Stimulated activated CD4-positive, alpha-beta T cell treated with anti-CD3 and anti-CD28 coated beads, Interleukin-2, amount 100 ng/mL, for 24 hours (primary cell): Measurements from ENCODE around the gene ITGBL1.

Source experiments
- DNase-seq, 2 donors: peaks; one replicate each; pipeline ENCODE4 v3.0.0-alpha.2; 2020

ITGBL1 gene

DNA sequence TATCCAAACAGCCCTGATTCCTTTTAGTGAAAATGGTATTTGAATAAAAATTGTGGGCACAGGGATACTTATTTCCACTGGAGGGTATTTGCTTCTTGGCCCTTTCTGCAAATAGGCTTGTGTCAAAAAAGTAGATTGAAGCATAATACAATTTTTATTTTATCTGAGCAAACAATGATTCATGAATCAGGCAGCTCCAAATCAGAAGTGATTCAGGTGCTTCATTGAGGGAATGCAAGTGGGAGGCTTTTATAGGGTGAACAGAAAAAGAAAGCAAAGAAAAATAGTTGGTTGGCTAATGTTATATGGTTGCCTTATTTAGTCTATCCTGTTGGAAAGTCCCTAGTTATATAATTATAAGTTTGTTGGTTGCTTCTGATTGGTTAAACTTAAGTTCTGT, 117.9 kb downstream of the ITGBL1 start:
- no peak for DNase-seq

DNA sequence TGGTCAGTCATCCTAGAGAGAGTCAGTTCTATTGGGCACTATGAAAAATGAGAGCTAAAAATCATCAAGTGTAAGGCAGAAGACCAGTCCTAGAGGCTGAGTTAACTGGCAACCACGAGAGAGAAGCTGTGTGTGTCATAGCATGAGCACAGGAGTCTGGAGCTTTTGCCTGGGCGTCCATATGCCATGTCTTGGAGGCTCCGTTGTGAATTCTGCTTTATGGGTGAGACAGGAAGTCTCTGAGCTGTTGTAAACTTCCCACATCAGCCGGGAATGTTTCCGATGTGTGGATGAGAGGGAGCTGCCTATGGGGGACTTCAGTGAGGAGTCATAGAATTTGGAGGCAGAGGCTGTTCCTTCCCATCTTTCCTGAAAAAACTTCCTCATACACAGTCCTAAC, 120.0 kb downstream of the ITGBL1 start:
- DNase-seq: no peak

DNA sequence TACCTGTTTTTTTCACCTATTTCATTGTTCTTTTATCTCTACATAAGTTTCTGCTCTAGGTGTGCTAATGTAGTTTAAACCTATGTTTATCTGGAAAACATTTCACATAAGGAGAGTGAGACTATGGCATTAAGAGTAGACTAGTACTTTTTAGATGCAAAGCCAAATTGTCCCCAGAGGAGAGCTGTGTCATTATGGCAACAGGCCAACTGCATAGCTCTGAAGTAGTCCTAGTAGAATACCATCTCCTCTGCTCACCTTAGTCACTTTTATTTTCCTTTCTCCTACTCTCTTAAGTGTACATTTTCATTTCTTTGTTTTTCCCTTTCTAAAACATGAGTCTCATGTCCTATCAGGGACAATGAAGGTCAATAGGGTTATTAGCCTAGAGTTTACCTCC, 123.1 kb downstream of the ITGBL1 start:
- no peak for DNase-seq

DNA sequence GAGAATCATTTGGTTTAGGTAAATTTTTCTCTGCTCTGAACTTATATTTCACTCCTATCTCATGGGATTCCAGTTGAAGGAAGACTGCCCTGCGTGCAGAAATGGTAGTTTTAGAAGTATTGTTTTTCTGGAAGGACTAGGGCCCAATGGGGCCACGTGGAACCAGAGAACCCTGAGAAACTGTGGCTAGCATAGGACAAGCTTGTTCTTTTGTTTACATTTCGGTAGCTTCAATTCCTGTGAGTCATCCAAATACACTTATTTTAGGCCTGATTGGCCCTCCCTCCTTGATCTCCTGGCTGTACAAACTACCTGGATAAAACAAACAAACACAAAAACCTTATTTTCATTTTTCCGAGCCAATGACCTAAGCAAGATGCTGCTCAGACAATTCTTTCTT, 124.0 kb downstream of the ITGBL1 start:
- no peak for DNase-seq

DNA sequence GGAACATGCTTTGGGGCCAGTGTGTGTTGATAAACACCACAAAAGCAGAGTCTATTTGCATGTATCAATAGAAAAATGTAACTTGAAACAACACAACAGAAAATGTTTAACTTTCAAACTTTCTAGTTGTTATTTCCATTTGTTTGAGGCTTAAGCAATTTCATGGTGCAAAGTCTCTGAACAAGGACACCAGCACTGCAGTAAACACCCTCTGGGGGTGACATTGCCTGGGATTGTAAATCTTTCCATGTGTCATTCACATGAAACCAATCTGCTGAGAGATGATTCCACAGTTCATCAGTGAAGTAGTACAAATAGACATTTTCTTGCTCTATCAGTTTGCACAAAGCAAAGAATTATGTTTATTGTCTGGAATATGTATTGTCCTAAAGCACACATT, 124.5 kb downstream of the ITGBL1 start:
- no peak for DNase-seq

DNA sequence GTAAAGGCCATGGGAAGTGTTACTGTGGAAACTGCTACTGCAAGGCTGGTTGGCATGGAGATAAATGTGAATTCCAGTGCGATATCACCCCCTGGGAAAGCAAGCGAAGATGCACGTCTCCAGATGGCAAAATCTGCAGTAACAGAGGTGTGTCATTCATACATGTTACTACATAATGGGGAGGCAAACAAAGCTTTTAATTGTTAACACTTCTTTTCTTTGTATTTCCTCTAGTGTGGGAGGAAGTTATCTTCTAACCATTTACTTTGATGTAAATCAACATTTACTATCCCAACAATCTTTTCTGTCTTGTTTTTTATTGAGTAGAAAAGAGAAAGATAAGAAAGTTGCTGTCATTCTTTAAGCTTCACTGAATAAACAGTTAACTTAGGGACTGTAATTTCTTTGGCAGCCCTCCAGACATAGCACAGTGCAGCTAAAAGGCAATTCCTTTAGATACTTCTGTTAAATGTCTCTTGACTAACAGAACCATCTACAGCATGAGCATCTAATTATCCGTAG, 126.9 kb downstream of the ITGBL1 start:
- DNase-seq: no peak

DNA sequence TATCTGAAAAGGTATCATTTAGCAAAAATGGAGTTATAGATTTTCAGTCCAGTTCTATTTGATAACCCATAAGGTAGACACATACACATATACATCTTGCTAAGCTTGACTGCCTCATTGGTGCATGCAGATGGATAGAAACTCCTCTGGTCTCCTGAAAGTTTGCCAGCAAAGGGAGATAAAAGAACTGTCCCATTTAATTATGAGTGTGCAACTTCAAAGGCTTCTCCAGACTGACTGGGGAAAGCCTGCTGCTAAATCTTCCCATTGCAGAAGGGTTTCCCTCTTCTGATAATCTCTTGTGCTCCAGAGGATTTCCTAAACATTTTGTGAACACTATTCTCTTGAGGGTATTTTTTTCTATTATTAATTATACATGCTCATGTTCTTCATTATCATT, 131.9 kb downstream of the ITGBL1 start:
- DNase-seq: no peak

DNA sequence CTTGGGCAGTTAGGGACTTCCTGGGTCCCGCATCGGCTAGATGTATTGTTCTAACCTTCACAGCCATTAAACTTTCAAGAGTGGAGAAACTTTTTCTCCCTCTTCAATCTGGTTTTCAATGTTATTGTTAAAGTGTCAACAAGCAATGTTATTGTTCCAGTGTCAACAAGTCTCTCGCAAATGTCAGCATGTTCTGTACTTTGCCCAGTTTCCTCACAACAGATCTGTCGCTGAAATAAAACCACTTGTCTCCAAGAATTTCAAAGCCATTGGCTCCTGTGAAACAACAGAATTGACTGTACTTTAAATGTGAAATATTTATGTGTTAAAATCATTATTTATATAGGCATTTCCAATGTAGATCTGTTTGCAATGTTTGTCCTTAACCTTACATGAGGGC, 138.0 kb downstream of the ITGBL1 start:
- no peak for DNase-seq

DNA sequence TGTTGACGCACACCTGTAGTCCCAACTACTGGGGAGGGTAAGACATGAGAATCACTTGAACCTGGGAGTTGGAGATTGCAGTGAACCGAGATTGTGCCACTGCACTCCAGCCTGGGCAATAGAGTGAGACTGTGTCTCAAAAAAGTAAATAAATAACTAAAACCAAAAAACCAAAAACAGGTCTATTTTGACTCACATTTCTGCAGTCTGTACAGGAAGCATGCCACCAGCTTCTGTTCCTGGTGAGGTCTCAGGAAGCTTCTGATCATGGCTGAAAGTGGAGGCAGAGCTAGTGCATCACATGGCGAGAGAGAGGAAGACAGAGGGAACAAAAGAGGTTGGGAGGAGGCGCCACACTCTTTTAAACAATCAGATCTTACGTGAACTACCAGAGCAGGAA, 142.5 kb downstream of the ITGBL1 start:
- DNase-seq: no peak

DNA sequence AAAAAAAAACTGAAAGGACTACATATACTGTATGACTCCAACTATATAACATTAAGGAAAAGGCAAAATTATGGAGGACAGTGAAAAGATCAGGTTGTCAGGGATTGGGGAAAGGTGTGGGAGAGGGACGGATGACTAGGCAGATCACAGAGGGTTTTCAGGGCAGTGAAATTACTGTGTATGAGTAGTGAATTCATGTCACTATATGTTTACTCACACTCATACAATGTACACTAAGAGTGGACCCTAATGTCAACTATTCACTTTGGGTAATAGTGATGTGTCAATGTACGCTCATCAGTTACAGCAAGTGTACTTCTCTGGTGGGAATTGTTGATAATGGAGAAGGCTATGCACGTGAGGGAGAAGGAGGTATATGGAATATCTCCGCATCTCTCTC, 144.3 kb downstream of the ITGBL1 start:
- no peak for DNase-seq

DNA sequence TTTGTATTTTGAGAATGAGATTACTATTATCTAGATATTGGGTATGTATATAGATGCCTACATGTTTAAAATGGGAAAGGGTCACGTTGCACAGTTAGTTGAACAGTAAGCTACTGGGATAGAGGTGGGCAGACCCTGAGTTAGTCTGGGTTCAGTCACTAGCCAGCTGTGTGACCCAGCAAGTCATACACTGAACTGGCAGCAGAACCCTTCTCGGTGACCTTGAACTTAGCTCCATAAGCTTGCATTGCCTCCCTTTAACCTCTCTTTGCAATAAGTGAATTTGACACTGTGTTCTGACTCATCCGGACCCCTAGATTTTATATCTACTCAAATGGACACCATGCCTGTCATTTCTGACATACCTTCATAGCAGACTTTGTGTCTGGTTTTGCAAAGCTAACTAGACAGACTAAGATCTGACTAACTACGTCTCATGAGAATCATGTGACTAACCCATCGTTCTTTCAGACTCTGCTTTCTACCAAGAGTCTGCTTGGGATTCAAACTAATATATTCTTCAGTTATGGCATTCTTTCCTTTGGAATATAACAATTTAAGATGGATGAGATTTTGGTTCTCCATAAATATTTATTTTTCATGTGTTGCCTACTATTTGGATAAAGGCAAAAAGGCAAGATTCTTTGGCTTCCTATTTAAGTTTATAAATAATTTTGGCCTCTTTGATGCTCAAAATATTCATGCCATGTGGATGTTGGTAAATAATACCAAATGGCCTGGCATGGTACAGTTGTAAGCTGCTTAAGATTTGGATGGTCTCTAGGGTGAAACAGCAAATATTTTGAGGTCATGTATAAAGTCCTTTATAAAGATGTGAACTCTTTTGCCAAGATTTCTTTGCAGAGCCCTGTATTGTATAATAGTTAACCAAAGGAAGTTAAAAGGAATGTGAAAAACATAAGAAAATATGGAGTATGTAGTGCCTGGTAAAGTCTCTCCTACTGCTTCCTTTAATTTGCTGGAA, 159.3 kb downstream of the ITGBL1 start:
- no peak for DNase-seq

DNA sequence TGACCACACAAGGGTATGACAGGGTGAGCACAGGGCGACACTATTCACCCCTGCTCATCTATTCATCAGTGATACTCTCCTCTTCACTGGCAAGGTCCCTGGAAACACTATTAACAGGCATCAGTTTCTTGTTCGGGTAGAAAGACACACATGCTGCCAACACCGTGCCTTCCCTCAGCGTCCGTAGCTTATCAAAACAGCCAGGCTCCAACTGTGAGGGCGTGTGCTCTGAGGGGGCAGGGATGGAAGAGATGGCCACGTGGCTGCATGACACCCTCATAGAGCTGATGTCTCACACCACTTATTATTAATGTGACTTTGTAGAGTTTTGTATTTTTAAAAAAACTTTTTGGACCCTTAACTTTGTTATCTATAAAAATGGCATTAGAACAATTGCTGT, 160.3 kb downstream of the ITGBL1 start:
- DNase-seq: no peak

DNA sequence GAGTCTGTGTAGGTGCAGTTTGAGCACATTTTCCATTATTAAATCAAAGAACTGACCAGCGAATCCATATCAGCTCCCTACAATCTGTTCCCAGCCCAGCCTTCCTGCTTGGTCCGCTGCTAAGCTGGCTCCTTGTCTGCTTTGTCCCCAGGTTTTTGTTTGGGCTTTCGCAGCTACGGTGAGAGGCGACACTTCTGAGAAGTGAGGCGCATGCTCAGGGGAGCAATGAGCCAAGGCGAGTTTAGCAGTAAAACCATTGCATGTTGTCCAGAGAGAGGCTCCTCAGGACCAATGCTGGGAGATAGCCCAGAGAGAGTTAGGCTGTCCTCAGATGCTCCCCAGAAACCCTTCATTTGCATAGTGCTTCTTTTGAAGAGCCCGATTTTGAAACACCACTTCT, 162.0 kb downstream of the ITGBL1 start:
- no peak for DNase-seq

DNA sequence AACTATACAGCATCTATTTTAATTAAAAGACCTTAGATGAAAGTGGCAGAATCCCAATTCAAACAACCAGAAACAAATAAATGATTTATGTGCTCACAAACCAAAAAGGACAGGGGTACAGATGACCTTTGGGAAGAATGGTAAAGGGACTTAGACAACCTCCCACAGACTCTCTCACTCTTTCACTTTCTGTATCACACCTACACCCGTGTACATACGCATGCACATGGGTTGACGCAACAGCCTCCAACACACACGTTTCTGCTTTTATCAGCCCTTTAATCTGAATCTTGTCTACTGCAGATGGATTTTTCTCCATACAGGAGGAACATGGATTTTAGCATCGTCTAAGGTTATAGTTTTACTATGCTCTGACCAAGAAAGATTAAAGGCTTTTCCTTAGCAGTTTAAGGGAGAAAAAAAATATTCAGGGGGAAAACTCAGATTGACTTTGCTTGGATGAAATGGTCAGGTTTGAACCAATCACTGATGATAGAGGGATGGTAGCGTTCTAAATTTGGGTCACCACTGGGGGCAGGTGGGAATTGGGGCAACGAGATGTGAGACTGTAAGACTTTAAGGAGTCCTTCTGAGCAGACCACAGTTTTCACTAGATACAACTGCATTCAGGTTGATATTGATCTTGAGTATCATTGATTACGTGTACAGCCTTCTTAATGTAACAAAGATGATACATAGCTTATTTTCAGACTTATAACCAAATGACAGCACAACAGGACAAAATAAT, 166.1 kb downstream of the ITGBL1 start:
- DNase-seq: no peak

DNA sequence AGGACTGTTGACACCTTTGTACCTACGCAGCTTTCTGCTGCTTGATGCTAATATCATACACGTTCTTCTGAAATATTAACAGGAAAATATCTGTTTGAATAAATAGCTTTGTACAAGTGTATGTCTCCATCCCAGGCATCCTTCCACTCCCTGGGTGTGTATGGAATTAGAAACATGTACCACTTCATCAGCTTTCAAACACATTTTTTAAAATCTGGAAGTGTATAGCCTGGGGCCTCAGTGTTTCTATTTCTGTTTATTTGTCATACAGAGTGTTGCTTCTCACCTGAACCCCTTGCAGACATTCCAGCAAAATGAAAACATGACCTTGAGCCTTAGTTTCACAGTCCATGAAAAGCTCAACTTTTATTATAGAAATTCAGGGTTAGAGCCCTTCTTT, 168.6 kb downstream of the ITGBL1 start:
- no peak for DNase-seq

DNA sequence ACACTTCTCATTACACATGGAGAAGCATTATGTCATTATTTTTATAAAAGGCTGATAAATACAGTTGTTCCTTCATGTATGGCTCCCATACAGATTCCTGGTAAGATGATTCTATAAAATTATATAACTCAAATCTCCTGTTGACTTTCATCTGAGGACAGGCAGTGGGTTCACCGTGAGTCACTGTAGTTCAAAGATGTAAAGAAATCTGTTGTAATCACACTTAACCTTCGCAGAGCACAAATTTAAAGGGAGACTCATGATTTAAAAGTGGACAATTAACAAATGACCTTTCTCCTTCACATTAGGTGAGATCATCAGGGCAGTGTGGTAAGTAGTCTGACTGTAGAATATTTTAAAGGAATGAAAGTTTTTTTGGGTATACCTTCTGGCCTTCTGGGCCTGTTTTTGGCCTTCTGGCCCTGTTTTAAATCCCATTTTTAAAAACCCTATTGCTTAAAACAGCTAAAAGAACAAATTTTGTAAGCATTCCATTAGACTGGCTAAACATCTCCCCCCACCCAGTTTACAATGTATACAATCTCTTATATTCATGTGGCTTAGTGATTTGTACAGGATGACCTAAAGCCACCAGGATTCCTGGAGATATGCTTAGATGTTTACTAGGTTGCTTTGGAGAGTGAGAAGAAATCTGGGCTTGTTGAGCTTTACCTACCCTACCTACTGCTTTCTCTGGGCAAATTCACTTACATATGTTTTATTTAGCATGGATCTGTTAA, 171.2 kb downstream of the ITGBL1 start:
- DNase-seq: no peak

DNA sequence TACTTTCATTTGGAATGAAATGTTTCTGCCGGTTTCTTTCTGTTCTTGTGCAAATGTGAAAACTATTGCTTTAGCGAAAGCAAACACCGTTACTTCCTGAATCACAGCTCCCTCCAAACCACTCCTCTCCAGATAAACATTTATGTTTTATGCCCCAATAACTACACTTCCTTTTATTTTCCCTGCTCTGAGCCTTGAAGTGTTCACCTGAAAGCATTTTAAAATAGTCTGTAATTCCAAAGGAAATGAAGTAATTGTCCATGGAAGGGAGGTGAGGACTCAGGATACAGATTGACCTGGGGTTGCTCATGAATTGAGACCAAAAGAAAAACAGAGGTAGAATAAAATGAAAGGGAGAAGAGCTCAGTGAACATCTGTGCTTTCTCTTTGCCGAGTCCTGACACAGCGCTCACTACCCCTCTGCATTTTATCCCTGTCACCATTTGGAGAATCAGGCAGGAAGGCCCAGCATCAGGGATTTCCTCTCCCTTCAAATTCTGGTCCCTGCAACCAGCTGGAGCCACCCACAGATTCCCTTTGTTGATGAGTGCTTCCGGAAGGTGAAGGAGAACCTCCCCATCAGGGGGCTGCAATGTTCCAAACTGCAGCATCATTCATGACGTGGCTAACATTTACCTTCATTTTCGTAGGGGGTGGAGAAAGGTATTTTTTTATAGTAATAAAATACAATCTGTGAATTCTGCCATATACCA, 171.9 kb downstream of the ITGBL1 start:
- DNase-seq: no peak

DNA sequence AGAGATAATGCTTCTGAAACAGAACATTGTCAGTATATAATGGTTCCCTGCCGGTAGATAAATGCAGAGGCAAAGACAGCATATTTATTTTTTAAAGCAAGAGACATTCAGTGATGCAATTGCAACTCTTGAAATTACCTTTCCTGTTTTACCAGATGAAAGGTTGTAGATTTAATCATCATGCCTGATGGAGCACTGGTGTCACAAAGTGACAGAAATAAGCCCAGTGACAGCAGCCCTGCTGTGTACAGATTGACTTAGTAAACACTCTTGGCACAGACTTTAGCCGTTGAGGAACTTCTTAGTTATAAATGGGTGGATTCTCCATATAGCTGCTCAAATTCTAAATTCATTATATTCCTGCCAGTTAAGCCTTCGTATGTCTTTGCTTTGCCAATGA, 172.5 kb downstream of the ITGBL1 start:
- DNase-seq: no peak

DNA sequence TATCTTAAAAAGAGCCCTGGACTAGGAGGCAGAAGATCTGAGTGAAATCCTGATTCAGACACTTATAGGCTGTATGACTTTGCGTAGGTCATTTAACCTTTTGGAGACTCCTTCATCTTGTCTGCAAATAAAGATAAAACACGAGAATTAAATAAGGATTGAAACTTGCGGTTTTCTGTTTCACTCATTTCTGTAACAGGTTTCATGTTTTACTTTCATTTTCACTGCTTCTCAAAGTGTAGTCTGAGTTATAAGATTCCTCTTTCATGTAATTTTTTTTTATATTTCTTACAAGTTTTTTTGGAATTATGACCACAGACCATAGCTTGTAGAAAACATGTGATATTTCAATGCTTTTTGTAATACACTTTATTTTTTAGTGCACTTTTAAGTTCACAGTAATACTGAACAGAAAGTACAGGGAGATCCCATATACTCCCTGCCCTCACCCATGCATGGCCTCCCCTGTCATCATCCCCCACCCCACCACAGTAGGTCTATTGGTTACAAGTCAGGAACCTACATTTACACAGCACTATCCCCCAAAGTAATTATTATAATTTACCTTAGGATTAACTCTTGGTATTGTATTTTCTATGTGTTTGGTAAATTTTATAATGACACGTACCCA, 174.6 kb downstream of the ITGBL1 start:
- DNase-seq: peak; percentile 24 to 52

DNA sequence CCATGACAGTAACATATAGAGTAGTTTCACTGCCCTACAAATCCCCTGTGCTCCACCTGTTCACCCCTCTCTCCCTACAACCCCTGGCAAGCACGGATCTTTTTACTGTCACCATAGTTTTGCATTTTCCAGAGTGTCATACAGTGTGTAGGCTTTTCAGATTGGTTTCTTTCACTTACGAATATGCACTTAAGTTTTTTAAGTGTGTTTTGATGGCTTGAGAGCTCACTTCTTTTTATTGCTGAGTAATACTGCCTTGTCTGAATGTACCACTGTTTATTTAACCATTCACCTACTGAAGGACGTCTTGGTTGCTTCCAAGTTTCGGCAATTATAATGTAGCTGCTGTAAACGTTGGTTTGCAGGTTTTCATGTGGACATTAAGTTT, 175.1 kb downstream of the ITGBL1 start:
- no peak for DNase-seq

DNA sequence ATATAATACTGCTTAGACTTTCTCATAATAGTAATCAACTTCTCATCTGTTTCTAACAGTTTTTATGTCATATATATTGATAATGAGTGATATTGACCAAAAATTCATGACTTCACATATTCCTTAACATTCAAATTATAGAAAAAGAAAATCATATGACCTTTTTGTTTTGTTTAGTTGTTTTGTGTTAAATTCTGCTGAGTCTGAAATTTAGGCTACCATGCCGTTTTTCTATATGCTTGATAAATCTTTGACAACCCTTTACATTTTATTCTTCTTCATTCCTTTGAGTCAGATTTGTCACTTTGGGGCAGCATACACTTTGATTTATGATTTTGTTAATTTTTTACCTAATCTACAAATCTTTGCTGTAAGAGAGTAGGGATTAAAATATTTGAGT, 176.4 kb downstream of the ITGBL1 start:
- DNase-seq: no peak

DNA sequence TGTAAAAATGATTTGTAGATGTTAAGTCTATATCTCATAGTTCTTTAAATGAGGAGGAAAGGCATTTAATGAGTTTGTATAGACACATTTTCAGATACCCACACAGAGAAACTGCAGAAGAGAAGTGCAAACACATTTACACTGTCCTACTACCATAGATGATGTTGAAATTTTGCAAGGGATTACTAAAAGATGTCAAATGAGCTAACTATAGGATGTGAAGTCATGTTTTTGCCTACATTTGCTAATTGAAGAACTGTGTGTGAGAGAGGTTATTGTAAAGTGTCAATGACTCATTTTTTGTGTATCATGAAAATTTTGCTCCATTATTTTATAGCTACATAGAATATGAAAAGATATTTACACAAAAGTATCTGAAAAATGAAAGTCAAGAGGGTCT, 178.9 kb downstream of the ITGBL1 start:
- no peak for DNase-seq
